A549 (cell line): ENCODE results near the gene NCF2. TPM values are rescaled to one million over a fixed set of nuclear protein-coding genes. Genes with fewer than 3 reads are reported as not detected.
A peak's percentile ranks its signal among the peaks of the same experiment; 100 is the strongest.

Source experiments
- ATAC-seq, 2 experiments: fragments of 200-7000 bp in 1 of 2; fragments of >200 bp in 1 of 2; cut with Nextera tagmentation in 1 of 2; cut with Tn5 transposase in 1 of 2; 3 replicates each; pipeline versions ENCODE4 v1.8.0 to v1.9.1; 2018 to 2020; ENCODE audit warnings: mild to moderate bottlenecking in 1 of 2, moderate library complexity in 1 of 2
- CTCF ChIA-PET: fragments of 300-600 bp; sonication (Branson Sonifier 250); formaldehyde crosslinking; extraction: SDS; loops from one replicate; lab custom pipeline; 2021; ENCODE audit warnings: antibody characterized with exemption, inconsistent platforms; lab: Yijun Ruan, JAX
- POLR2A ChIA-PET: fragments of 350-600 bp; formaldehyde crosslinking; extraction: SDS; loops from one replicate; lab custom pipeline; 2021; ENCODE audit warnings: antibody characterized with exemption, inconsistent platforms; lab: Yijun Ruan, JAX
- DNase-seq, 2 experiments: peaks; one replicate each; pipeline versions ENCODE4 v3.0.0 to v3.0.0-alpha.2; 2011 to 2016; ENCODE audit warnings: low read depth in 1 of 2, low spot score in 1 of 2
- FAIRE-seq: peaks from 2 replicates; lab custom pipeline; 2011; peaks lifted over from hg19 to GRCh38; lab: Jason Lieb, UNC
- H3K27ac ChIP-seq, 2 experiments: fragments of >200 bp; sonication (Bioruptor Twin); formaldehyde crosslinking; 3 replicates each; pipeline ENCODE4 v1.5.1; 2016 to 2017
- H3K4me1 ChIP-seq: fragments of >200 bp; sonication (Bioruptor Twin); formaldehyde crosslinking; 3 replicates; pipeline ENCODE4 v1.6.1; 2016
- H3K4me2 ChIP-seq: fragments of >200 bp; sonication (Bioruptor Twin); formaldehyde crosslinking; 3 replicates; pipeline ENCODE4 v1.6.1; 2016
- H3K4me3 ChIP-seq: fragments of >200 bp; sonication (Bioruptor Twin); formaldehyde crosslinking; 3 replicates; pipeline ENCODE4 v1.5.1; 2016
- H3K9me3 ChIP-seq: fragments of >200 bp; sonication (Bioruptor Twin); formaldehyde crosslinking; 3 replicates; pipeline ENCODE4 v1.6.1; 2016
- CTCF ChIP-seq: fragments of >200 bp; sonication (Bioruptor Twin); formaldehyde crosslinking; IDR thresholded peaks from 3 replicates; pipeline ENCODE4 v1.5.1; 2016
- EHF ChIP-seq: fragments of 250-450 bp; sonication (Bioruptor Pico); IDR thresholded peaks from 2 replicates; pipeline ENCODE4 v1.5.0; 2020; ENCODE audit warnings: mild to moderate bottlenecking
- GATA3 ChIP-seq: IDR thresholded peaks from 2 replicates; pipeline ENCODE4 v1.6.1; 2012; ENCODE audit warnings: borderline replicate concordance
- HDAC2 ChIP-seq: fragments of 200-600 bp; sonication (generic); IDR thresholded peaks from 2 replicates; pipeline ENCODE4 v1.6.1; 2016
- HEYL ChIP-seq: fragments of 250-450 bp; sonication (Bioruptor Pico); IDR thresholded peaks from 2 replicates; pipeline ENCODE4 v1.8.0; 2021; ENCODE audit warnings: mild to moderate bottlenecking, moderate library complexity
- HOXB5 ChIP-seq: fragments of 250-450 bp; sonication (Bioruptor Pico); IDR thresholded peaks from 2 replicates; pipeline ENCODE4 v1.5.0; 2020; ENCODE audit warnings: mild to moderate bottlenecking, moderate library complexity
- JUNB ChIP-seq: fragments of >200 bp; sonication (Bioruptor Twin); formaldehyde crosslinking; IDR thresholded peaks from 2 replicates; pipeline ENCODE4 v1.6.1; 2016
- MAFK ChIP-seq: fragments of 450-650 bp; IDR thresholded peaks from 2 replicates; pipeline ENCODE4 v1.6.1; 2014; ENCODE audit not compliant: partially characterized antibody
- NFE2L2 ChIP-seq: fragments of 150-350 bp; conservative IDR thresholded peaks from 2 replicates; pipeline ENCODE4 v1.6.1; 2014; ENCODE audit warnings: low read length
- POLR2A ChIP-seq: IDR thresholded peaks from 2 replicates; pipeline ENCODE4 v1.6.1; 2012; ENCODE audit warnings: mild to moderate bottlenecking, low read length
- POLR2AphosphoS2 ChIP-seq: conservative IDR thresholded peaks from 2 replicates; pipeline ENCODE4 v1.6.1; 2012; ENCODE audit warnings: low read length, improper control_type of control experiment, inconsistent platforms
- RNF2 ChIP-seq: fragments of 200-600 bp; sonication (generic); IDR thresholded peaks from 2 replicates; pipeline ENCODE4 v1.6.1; 2016; ENCODE audit warnings: low read depth, mild to moderate bottlenecking, antibody characterized with exemption, moderate library complexity, borderline replicate concordance
- TFCP2L1 ChIP-seq: fragments of 250-450 bp; sonication (Bioruptor Pico); IDR thresholded peaks from 2 replicates; pipeline ENCODE4 v1.5.0; 2021; ENCODE audit warnings: mild to moderate bottlenecking
- USF2 ChIP-seq: fragments of 450-650 bp; IDR thresholded peaks from 2 replicates; pipeline ENCODE4 v1.6.1; 2014; ENCODE audit warnings: antibody characterized with exemption
- ZFP36 ChIP-seq: fragments of 450-650 bp; IDR thresholded peaks from 2 replicates; pipeline ENCODE4 v1.6.1; 2014; ENCODE audit warnings: borderline replicate concordance; ENCODE audit not compliant: partially characterized antibody
- WGBS: methylation state at CpG from one replicate; pipeline ENCODE4 v1.1.6; 2017; ENCODE audit errors: missing lambda C conversion rate; 5-methylcytosine and 5-hydroxymethylcytosine counted together
- polyA plus RNA-seq, 4 experiments: library from polyadenylated mRNA; depleted of rRNA in 3 of 4; stranded (reverse); fragments of >200 nt; fragmentation: RNase III in 1 of 4; extraction: RNeasy Plus Mini Kit Qiagen cat#74134 plus additional on column Dnase treatment in 1 of 4; gene quantifications; 2 replicates in 3 of 4; 3 replicates in 1 of 4; pipeline ENCODE4 v1.2.3, GENCODE V29; 2011 to 2017
- TF ChIP-seq, protein P1 (sequence below): IDR thresholded peaks from 2 replicates; pipeline ENCODE4 v1.6.1; 2012; ENCODE audit warnings: low read depth, borderline replicate concordance
- TF ChIP-seq, protein P2 (sequence below): IDR thresholded peaks from 2 replicates; pipeline ENCODE4 v1.6.1; 2012
- TF ChIP-seq, protein P3 (sequence below): fragments of 200-600 bp; sonication (generic); IDR thresholded peaks from 2 replicates; pipeline ENCODE4 v1.6.1; 2016; ENCODE audit warnings: antibody characterized with exemption, mild to moderate bottlenecking, moderate library complexity

Gene NCF2
- polyA plus RNA-seq, 2 of the 4 experiments (the other 2 are of a cell fraction) = 4.5 to 4.6 TPM

GRCh38 chr1:183571678-183572268 lies 18.5 kb downstream of the NCF2 start:
- ATAC-seq (no peak), DNase-seq (no peak), FAIRE-seq (no peak)
- no peak overlapping the region for H3K27ac ChIP-seq
- no peak overlapping the region for H3K4me3 ChIP-seq
- POLR2A ChIA-PET = no interaction called here
- TF ChIP-seq, protein P1, sequence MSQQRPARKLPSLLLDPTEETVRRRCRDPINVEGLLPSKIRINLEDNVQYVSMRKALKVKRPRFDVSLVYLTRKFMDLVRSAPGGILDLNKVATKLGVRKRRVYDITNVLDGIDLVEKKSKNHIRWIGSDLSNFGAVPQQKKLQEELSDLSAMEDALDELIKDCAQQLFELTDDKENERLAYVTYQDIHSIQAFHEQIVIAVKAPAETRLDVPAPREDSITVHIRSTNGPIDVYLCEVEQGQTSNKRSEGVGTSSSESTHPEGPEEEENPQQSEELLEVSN = no peak
- TF ChIP-seq POLR2AphosphoS2 = no peak
- no peak for TF ChIP-seq ZFP36
- no peak for TF ChIP-seq HDAC2
- no peak for TF ChIP-seq CTCF
- TF ChIP-seq HEYL (CRISPR knock-in tag) = no peak
- TF ChIP-seq GATA3 = no peak
- no peak for TF ChIP-seq JUNB
- no peak for TF ChIP-seq NFE2L2
- TF ChIP-seq, protein P2, sequence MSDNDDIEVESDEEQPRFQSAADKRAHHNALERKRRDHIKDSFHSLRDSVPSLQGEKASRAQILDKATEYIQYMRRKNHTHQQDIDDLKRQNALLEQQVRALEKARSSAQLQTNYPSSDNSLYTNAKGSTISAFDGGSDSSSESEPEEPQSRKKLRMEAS = no peak
- TF ChIP-seq HOXB5 (CRISPR knock-in tag) = no peak
- no peak for TF ChIP-seq POLR2A
- TF ChIP-seq TFCP2L1 = no peak
- TF ChIP-seq USF2 = no peak
- TF ChIP-seq MAFK = no peak
- no peak for TF ChIP-seq EHF (CRISPR knock-in tag)
- WGBS = 84% methylated on average over 4 of the region's 4 CpGs
- peaks cover 23% of the 10 kb centered on the region for H3K4me1 ChIP-seq
- no peaks in the 10 kb centered on the region for H3K9me3 ChIP-seq
- no peak overlapping the region for H3K4me2 ChIP-seq
- CTCF ChIA-PET = interaction anchor here (1.4 kb wide), 1 partner anchor 51 kb away, joined by 5 read pairs; no protein-coding TSS in a partner anchor

DNA sequence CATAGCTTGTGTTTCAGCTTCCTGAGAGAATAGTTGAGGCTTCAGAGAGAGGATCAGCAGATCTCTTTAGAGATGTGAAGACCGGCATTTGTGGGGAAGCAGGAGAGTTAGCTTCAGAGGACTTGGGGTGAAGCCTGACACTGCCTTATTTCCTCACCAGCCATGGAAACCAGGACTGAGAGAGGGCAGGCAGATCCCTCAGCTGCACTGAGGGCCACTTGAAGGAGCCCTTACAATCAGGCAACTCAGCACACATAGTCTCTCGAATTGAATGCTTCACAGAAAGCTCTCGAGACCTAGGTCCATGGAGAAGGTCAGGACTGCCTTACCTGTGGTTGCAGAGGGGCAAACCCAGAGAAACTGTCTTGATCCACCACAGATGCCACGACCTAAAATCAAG lies 19.8 kb downstream of the NCF2 start:
- CTCF ChIA-PET = interaction anchor here (0.9 to 1.3 kb wide), 3 partner anchors 10 to 100 kb away, joined by 3 to 7 read pairs (median 5); no protein-coding TSS in a partner anchor
- DNase-seq (no peak), FAIRE-seq (no peak), ATAC-seq (no peak)
- POLR2A ChIA-PET = no interaction called here
- 78% methylated on average over 4 of the region's 4 CpGs for WGBS
- no peak overlapping the region for H3K4me2 ChIP-seq
- TF ChIP-seq, protein P3, sequence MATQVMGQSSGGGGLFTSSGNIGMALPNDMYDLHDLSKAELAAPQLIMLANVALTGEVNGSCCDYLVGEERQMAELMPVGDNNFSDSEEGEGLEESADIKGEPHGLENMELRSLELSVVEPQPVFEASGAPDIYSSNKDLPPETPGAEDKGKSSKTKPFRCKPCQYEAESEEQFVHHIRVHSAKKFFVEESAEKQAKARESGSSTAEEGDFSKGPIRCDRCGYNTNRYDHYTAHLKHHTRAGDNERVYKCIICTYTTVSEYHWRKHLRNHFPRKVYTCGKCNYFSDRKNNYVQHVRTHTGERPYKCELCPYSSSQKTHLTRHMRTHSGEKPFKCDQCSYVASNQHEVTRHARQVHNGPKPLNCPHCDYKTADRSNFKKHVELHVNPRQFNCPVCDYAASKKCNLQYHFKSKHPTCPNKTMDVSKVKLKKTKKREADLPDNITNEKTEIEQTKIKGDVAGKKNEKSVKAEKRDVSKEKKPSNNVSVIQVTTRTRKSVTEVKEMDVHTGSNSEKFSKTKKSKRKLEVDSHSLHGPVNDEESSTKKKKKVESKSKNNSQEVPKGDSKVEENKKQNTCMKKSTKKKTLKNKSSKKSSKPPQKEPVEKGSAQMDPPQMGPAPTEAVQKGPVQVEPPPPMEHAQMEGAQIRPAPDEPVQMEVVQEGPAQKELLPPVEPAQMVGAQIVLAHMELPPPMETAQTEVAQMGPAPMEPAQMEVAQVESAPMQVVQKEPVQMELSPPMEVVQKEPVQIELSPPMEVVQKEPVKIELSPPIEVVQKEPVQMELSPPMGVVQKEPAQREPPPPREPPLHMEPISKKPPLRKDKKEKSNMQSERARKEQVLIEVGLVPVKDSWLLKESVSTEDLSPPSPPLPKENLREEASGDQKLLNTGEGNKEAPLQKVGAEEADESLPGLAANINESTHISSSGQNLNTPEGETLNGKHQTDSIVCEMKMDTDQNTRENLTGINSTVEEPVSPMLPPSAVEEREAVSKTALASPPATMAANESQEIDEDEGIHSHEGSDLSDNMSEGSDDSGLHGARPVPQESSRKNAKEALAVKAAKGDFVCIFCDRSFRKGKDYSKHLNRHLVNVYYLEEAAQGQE = no peak
- TF ChIP-seq RNF2 = no peak
- no peak overlapping the region for H3K4me3 ChIP-seq
- peaks cover 23% of the 10 kb centered on the region for H3K4me1 ChIP-seq
- no peaks in the 10 kb centered on the region for H3K9me3 ChIP-seq
- peak overlapping the region; percentile 24 to 56; a peak in 3 of 6 replicates for H3K27ac ChIP-seq
